ENCODE measurements around the gene THEMIS. TPM values are rescaled to one million over a fixed set of nuclear protein-coding genes. Genes with fewer than 3 reads are reported as not detected.

The THEMIS gene
- total RNA-seq, 1 experiment from 2014 or later, result 0.05 TPM

GRCh38 chr6:127793396-127793795, 107.5 kb downstream of the THEMIS start:
- peaks cover 7% of the 10 kb centered on the region for H3K27me3 ChIP-seq (ENCODE audit: control insufficient read depth, insufficient read depth, low read length)
- intact Hi-C loops (cut with micrococcal nuclease; ENCODE audit: unreplicated experiment), result no loop called here
- no peak for ATAC-seq
- H3K27ac ChIP-seq (ENCODE audit: low read length), result no peak overlapping the region
- DNase-seq (ENCODE audit: low read depth, low spot score), result no peak
- no peaks in the 10 kb centered on the region for H3K9me3 ChIP-seq (ENCODE audit: control insufficient read depth, insufficient read depth, low read depth, low read length)
- BruUV-seq (replicated peaks), result no TSS peak
- H3K4me1 ChIP-seq (ENCODE audit: control insufficient read depth, insufficient read depth, low read length), result no peaks in the 10 kb centered on the region
- H3K36me3 ChIP-seq (ENCODE audit: control insufficient read depth, insufficient read depth, low read length), result no peaks in the 10 kb centered on the region
- CTCF ChIA-PET, result no interaction called here
- no peak for TF ChIP-seq POLR2AphosphoS5 (IDR thresholded peaks at IDR 0.05; ENCODE audit: low read depth, low read length)
- TF ChIP-seq SIN3A (IDR thresholded peaks at IDR 0.05; ENCODE audit: borderline replicate concordance, insufficient read depth, low read depth, low read length), result no peak
- TF ChIP-seq TCF7L2 (IDR thresholded peaks at IDR 0.05; ENCODE audit: low read depth, low read length), result no peak
- no peak for TF ChIP-seq REST (IDR thresholded peaks at IDR 0.05; ENCODE audit: insufficient read depth in 1 of 2, low read depth in 2 of 2, low read length in 1 of 2)
- no peak for TF ChIP-seq CTCF (IDR thresholded peaks at IDR 0.05)
- in situ Hi-C loops (cut with HindIII; ENCODE audit: low pct_unique_long_range_greater_than_20kb, low sequenced_read_pairs), result no loop called here
- POLR2A ChIA-PET, result no interaction called here
- no peak overlapping the region for H3K4me3 ChIP-seq (ENCODE audit: low read depth in 2 of 2, low read length in 2 of 2)

- in situ Hi-C loops (cut with HindIII; ENCODE audit: low pct_unique_long_range_greater_than_20kb, low sequenced_read_pairs), result no loop called here
- no peak for DNase-seq (ENCODE audit: low read depth, low spot score)
- no peak for ATAC-seq
- no TSS peak for BruUV-seq (replicated peaks)
- H3K9me3 ChIP-seq (ENCODE audit: control insufficient read depth, insufficient read depth, low read depth, low read length), result no peaks in the 10 kb centered on the region
- intact Hi-C loops (cut with micrococcal nuclease; ENCODE audit: unreplicated experiment), result no loop called here
- TF ChIP-seq SIN3A (IDR thresholded peaks at IDR 0.05; ENCODE audit: borderline replicate concordance, insufficient read depth, low read depth, low read length) (no peak), POLR2AphosphoS5 (IDR thresholded peaks at IDR 0.05; ENCODE audit: low read depth, low read length) (no peak), REST (IDR thresholded peaks at IDR 0.05; ENCODE audit: insufficient read depth in 1 of 2, low read depth in 2 of 2, low read length in 1 of 2) (no peak), TCF7L2 (IDR thresholded peaks at IDR 0.05; ENCODE audit: low read depth, low read length) (no peak), CTCF (IDR thresholded peaks at IDR 0.05) (no peak)
- ChIA-PET CTCF (no interaction called here), POLR2A (no interaction called here)
- no peaks in the 10 kb centered on the region for H3K4me1 ChIP-seq (ENCODE audit: control insufficient read depth, insufficient read depth, low read length)
- H3K36me3 ChIP-seq (ENCODE audit: control insufficient read depth, insufficient read depth, low read length), result no peaks in the 10 kb centered on the region
- peaks cover 8% of the 10 kb centered on the region for H3K27me3 ChIP-seq (ENCODE audit: control insufficient read depth, insufficient read depth, low read length)
- H3K4me3 ChIP-seq (ENCODE audit: low read depth in 2 of 2, low read length in 2 of 2), result no peak overlapping the region
- H3K27ac ChIP-seq (ENCODE audit: low read length), result no peak overlapping the region
Measured at GRCh38 chr6:127792616-127793015, 108.2 kb downstream of the THEMIS start.

Measured in Panc1 (cell line).